Measurements from ENCODE around the gene TMCO4.

The TMCO4 gene

GRCh38 chr1:19776287-19776686 lies 23.4 kb downstream of the TMCO4 start:
- TF ChIP-seq CTCF (IDR thresholded peaks at IDR 0.05): no peak

GRCh38 chr1:19775831-19776230 lies 23.9 kb downstream of the TMCO4 start:
- no peak for TF ChIP-seq CTCF (IDR thresholded peaks at IDR 0.05)

- no peak for TF ChIP-seq CTCF (IDR thresholded peaks at IDR 0.05)
These were observed 24.4 kb downstream of the TMCO4 start for GRCh38 chr1:19775317-19775716.

GRCh38 chr1:19774180-19774785 lies 25.4 kb downstream of the TMCO4 start:
- no peak for TF ChIP-seq CTCF (IDR thresholded peaks at IDR 0.05)

GRCh38 chr1:19773485-19773884 lies 26.2 kb downstream of the TMCO4 start:
- TF ChIP-seq CTCF (IDR thresholded peaks at IDR 0.05): no peak

- no peak for TF ChIP-seq CTCF (IDR thresholded peaks at IDR 0.05)
These were observed 27.7 kb downstream of the TMCO4 start for GRCh38 chr1:19772053-19772452.

- no peak for TF ChIP-seq CTCF (IDR thresholded peaks at IDR 0.05)
These were observed 28.4 kb downstream of the TMCO4 start for GRCh38 chr1:19771350-19771749.

All from LNCAP (cell line).